Keratinocyte (primary cell): ENCODE measurements around the gene NIPBL. TPM values are rescaled to one million over a fixed set of nuclear protein-coding genes. Genes with fewer than 3 reads are reported as not detected.

ENCODE experiments used
- DNase-seq: peaks from one replicate; pipeline ENCODE4 v3.0.0-alpha.2; 2011; ENCODE audit warnings: low read depth, missing footprints, low spot score
- FAIRE-seq: peaks from 2 replicates; lab custom pipeline; 2011; peaks lifted over from hg19 to GRCh38; lab: Jason Lieb, UNC
- H2AFZ ChIP-seq: 2 replicates; pipeline ENCODE4 v1.6.0; 2012; ENCODE audit warnings: low read length, control low read depth, inconsistent platforms; ENCODE audit not compliant: control insufficient read depth
- H3K27ac ChIP-seq: 2 replicates; pipeline ENCODE4 v1.5.1; 2011; ENCODE audit warnings: low read length; ENCODE audit not compliant: control insufficient read depth, insufficient read depth
- H3K27me3 ChIP-seq: 3 replicates; pipeline ENCODE4 v1.6.0; 2011; ENCODE audit warnings: low read length; ENCODE audit not compliant: control insufficient read depth, insufficient read depth; ENCODE audit errors: extremely low read depth
- H3K36me3 ChIP-seq, 2 experiments: 2 replicates in 1 of 2; 3 replicates in 1 of 2; pipeline ENCODE4 v1.5.1; 2011; ENCODE audit warnings: low read length in 2 of 2, mild to moderate bottlenecking in 1 of 2; ENCODE audit not compliant: control insufficient read depth in 2 of 2, insufficient read depth in 2 of 2; ENCODE audit errors: extremely low read depth in 1 of 2
- H3K4me1 ChIP-seq: 3 replicates; pipeline ENCODE4 v1.5.1; 2011; ENCODE audit warnings: low read length; ENCODE audit not compliant: control insufficient read depth, insufficient read depth; ENCODE audit errors: extremely low read depth
- H3K4me2 ChIP-seq: 3 replicates; pipeline ENCODE4 v1.6.0; 2011; ENCODE audit warnings: low read depth, low read length; ENCODE audit not compliant: control insufficient read depth, insufficient read depth; ENCODE audit errors: extremely low read depth
- H3K4me3 ChIP-seq, 3 experiments: fragments of 200-600 bp in 1 of 3; sonication (generic) in 1 of 3; 2 replicates in 2 of 3; 3 replicates in 1 of 3; pipeline ENCODE4 v1.5.1; 2011 to 2016; ENCODE audit warnings: low read length in 3 of 3, mild to moderate bottlenecking in 3 of 3, control low read depth in 2 of 3, inconsistent platforms in 1 of 3, low read depth in 1 of 3, mixed read lengths in 1 of 3, mixed run types in 1 of 3, moderate library complexity in 1 of 3; ENCODE audit not compliant: control insufficient read depth in 2 of 3, insufficient read depth in 2 of 3; ENCODE audit errors: extremely low read depth in 1 of 3
- H3K79me2 ChIP-seq: 2 replicates; pipeline ENCODE4 v1.6.0; 2012; ENCODE audit warnings: low read length; ENCODE audit not compliant: control insufficient read depth, insufficient read depth
- H3K9ac ChIP-seq: 3 replicates; pipeline ENCODE4 v1.6.0; 2011; ENCODE audit warnings: low read length; ENCODE audit not compliant: control insufficient read depth, insufficient read depth; ENCODE audit errors: extremely low read depth
- H3K9me1 ChIP-seq: 3 replicates; pipeline ENCODE4 v1.6.0; 2011; ENCODE audit warnings: low read length; ENCODE audit not compliant: control insufficient read depth, insufficient read depth; ENCODE audit errors: extremely low read depth
- H3K9me3 ChIP-seq: 2 replicates; pipeline ENCODE4 v1.5.1; 2012; ENCODE audit warnings: low read depth, low read length; ENCODE audit not compliant: control insufficient read depth
- H4K20me1 ChIP-seq: 3 replicates; pipeline ENCODE4 v1.6.0; 2011; ENCODE audit warnings: low read length; ENCODE audit not compliant: control insufficient read depth, insufficient read depth; ENCODE audit errors: extremely low read depth
- CTCF ChIP-seq, 3 experiments: IDR thresholded peaks in 1 of 3; conservative IDR thresholded peaks in 1 of 3; optimal IDR thresholded peaks in 1 of 3; 2 replicates in 2 of 3; 3 replicates in 1 of 3; pipeline versions ENCODE3 to v1.5.1; 2011; ENCODE audit warnings: low read length in 3 of 3, mild to moderate bottlenecking in 3 of 3, moderate library complexity in 2 of 3, control low read depth in 1 of 3, inconsistent platforms in 1 of 3; ENCODE audit not compliant: insufficient read depth in 2 of 3; ENCODE audit errors: extremely low read depth in 1 of 3
- EZH2 ChIP-seq: IDR thresholded peaks from one replicate; pipeline ENCODE4 v1.6.1; 2012; ENCODE audit warnings: inconsistent platforms, mild to moderate bottlenecking, low read length, moderate library complexity
- dilution Hi-C: fragments of 300-500 bp; cut with MboI; formaldehyde crosslinking; loops from one replicate; pipeline ENCODE4 v1.7.0; 2020; ENCODE audit warnings: low sequenced_read_pairs; ENCODE audit not compliant: extremely low pct_ligation_motif_present
- polyA plus RNA-seq, 5 experiments: library from polyadenylated mRNA; depleted of rRNA in 3 of 5; stranded (reverse) in 3 of 5; stranded (forward) in 1 of 5; unstranded in 1 of 5; fragments of >200 nt; gene quantifications; 1 replicate in 1 of 5; 2 replicates in 3 of 5; 3 replicates in 1 of 5; pipeline versions ENCODE4 v1.2.1 to v1.2.3, GENCODE V29; 2011 to 2012; ENCODE audit warnings: missing spikeins in 2 of 5, low read depth in 1 of 5, low replicate concordance in 1 of 5

NIPBL gene
- polyA plus RNA-seq, 1 donor (not counting 4 experiments of a cell fraction or from before 2014, with no cell fraction given), result 23.4 TPM

GRCh38 chr5:36886791-36887190 lies 10.2 kb downstream of the NIPBL start:
- Histone ChIP-seq H3K79me2 (peaks cover 97% of the 10 kb centered on the region), H3K4me1 (peaks cover 14% of the 10 kb centered on the region), H3K4me2 (no peak overlapping the region), H3K9ac (no peak overlapping the region), H3K9me1 (peaks cover 2% of the 10 kb centered on the region), H3K4me3 (no peak overlapping the region), H4K20me1 (peaks cover 8% of the 10 kb centered on the region), H2AFZ (no peak overlapping the region), H3K27me3 (no peaks in the 10 kb centered on the region), H3K27ac (peak overlapping the region; percentile 78), H3K36me3 (peaks cover 0 to 4% of the 10 kb centered on the region in 2 experiments), H3K9me3 (no peaks in the 10 kb centered on the region)
- FAIRE-seq (no peak), DNase-seq (no peak)
- dilution Hi-C loops, result no loop called here
- no peak for TF ChIP-seq CTCF (optimal IDR thresholded peaks at IDR 0.05 in 1 of 3, IDR thresholded peaks at IDR 0.05 in 1 of 3, conservative IDR thresholded peaks at IDR 0.05 in 1 of 3; ENCODE audit: extremely low read depth in 1 of 3, insufficient read depth in 2 of 3, low read length in 3 of 3)
- TF ChIP-seq EZH2, result no peak

GRCh38 chr5:36887532-36887931 lies 11.0 kb downstream of the NIPBL start:
- DNase-seq, result peak; percentile 55
- Histone ChIP-seq H3K79me2 (peaks cover 94% of the 10 kb centered on the region), H3K4me3 (no peak overlapping the region), H3K4me1 (peaks cover 11% of the 10 kb centered on the region), H3K9me3 (no peaks in the 10 kb centered on the region), H3K27me3 (no peaks in the 10 kb centered on the region), H3K4me2 (peak overlapping the region; percentile 12), H3K9ac (peak overlapping the region; percentile 50), H3K27ac (peak overlapping the region; percentile 78), H3K36me3 (peaks cover 0 to 4% of the 10 kb centered on the region in 2 experiments), H2AFZ (no peak overlapping the region), H4K20me1 (peaks cover 8% of the 10 kb centered on the region), H3K9me1 (peaks cover 2% of the 10 kb centered on the region)
- peak; percentile 67 for FAIRE-seq
- dilution Hi-C loops, result no loop called here
- no peak for TF ChIP-seq CTCF (optimal IDR thresholded peaks at IDR 0.05 in 1 of 3, IDR thresholded peaks at IDR 0.05 in 1 of 3, conservative IDR thresholded peaks at IDR 0.05 in 1 of 3; ENCODE audit: extremely low read depth in 1 of 3, insufficient read depth in 2 of 3, low read length in 3 of 3)
- TF ChIP-seq EZH2, result no peak
